NCI-H524 (cell line): ENCODE results near the gene ROMO1.
"Not testable (repeated sequence)": the region's sequence is repeated elsewhere in the genome, so short reads cannot be mapped to it uniquely, and the experiment has no call there.

Experiments used
- DNase-seq, 2 experiments: peaks; one replicate each; lab custom pipeline; 2025; lab: John Stamatoyannopoulos, UW

The ROMO1 gene

GRCh38 chr20:35710884-35711587, 11.8 kb downstream of the ROMO1 start:
- DNase-seq: no peak

- DNase-seq: no peak
Observed at GRCh38 chr20:35711588-35712209, 12.5 kb downstream of the ROMO1 start.

- DNase-seq: not testable (repeated sequence)
Observed at GRCh38 chr20:35713120-35713519, 13.9 kb downstream of the ROMO1 start.

GRCh38 chr20:35714127-35714526, 14.9 kb downstream of the ROMO1 start:
- DNase-seq: no peak

- DNase-seq: no peak
Observed at GRCh38 chr20:35715652-35716051, 16.4 kb downstream of the ROMO1 start.

- DNase-seq: no peak
Observed at GRCh38 chr20:35716330-35716729, 17.1 kb downstream of the ROMO1 start.

- not testable (repeated sequence) for DNase-seq
Observed at GRCh38 chr20:35718321-35718720, 19.1 kb downstream of the ROMO1 start.

- peak; percentile 47 to 76 for DNase-seq
Observed at GRCh38 chr20:35718972-35719635, 19.9 kb downstream of the ROMO1 start.

GRCh38 chr20:35719717-35720116, 20.5 kb downstream of the ROMO1 start:
- peak in 1 of 2 experiments; percentile 20 for DNase-seq

GRCh38 chr20:35720165-35721123, 21.2 kb downstream of the ROMO1 start:
- DNase-seq: no peak

- no peak for DNase-seq
Observed at GRCh38 chr20:35721219-35721618, 22.0 kb downstream of the ROMO1 start.

- no peak for DNase-seq
Observed at GRCh38 chr20:35721621-35722020, 22.4 kb downstream of the ROMO1 start.

GRCh38 chr20:35723275-35723639, 24.1 kb downstream of the ROMO1 start:
- not testable (repeated sequence) for DNase-seq

GRCh38 chr20:35723652-35724320, 24.6 kb downstream of the ROMO1 start:
- not testable (repeated sequence) for DNase-seq

GRCh38 chr20:35724321-35725230, 25.4 kb downstream of the ROMO1 start:
- no peak for DNase-seq

GRCh38 chr20:35726842-35727711, 27.9 kb downstream of the ROMO1 start:
- no peak for DNase-seq

- DNase-seq: no peak
Observed at GRCh38 chr20:35729283-35729807, 30.1 kb downstream of the ROMO1 start.

GRCh38 chr20:35729836-35730582, 30.8 kb downstream of the ROMO1 start:
- no peak for DNase-seq
